Retinal pigment epithelial cell (primary cell): ENCODE results near the gene BBS9.
"Not testable (repeated sequence)": the region's sequence is repeated elsewhere in the genome, so short reads cannot be mapped to it uniquely, and the experiment has no call there.

Experiments
- DNase-seq: peaks from one replicate; pipeline ENCODE4 v3.0.0-alpha.2; 2010; ENCODE audit warnings: low read depth
- H3K4me3 ChIP-seq: 2 replicates; pipeline ENCODE4 v1.5.1; 2011; ENCODE audit warnings: mild to moderate bottlenecking, low read length, control low read depth, moderate library complexity
- CTCF ChIP-seq: conservative IDR thresholded peaks from 2 replicates; pipeline ENCODE4 v1.5.1; 2011; ENCODE audit warnings: low read depth, low read length, control low read depth, inconsistent platforms

The BBS9 gene

GRCh38 chr7:33215992-33216391 is 86.6 kb downstream of the BBS9 start:
- H3K4me3 ChIP-seq = no peak overlapping the region
- TF ChIP-seq CTCF = no peak
- no peak for DNase-seq

- TF ChIP-seq CTCF = no peak
- no peak for DNase-seq
These were observed 88.2 kb downstream of the BBS9 start for GRCh38 chr7:33217595-33217994.

GRCh38 chr7:33218841-33219535 is 89.6 kb downstream of the BBS9 start:
- not testable (repeated sequence) for DNase-seq, H3K4me3 ChIP-seq

More at GRCh38 chr7:33217595-33217994, 88.2 kb downstream of the BBS9 start:
- H3K4me3 ChIP-seq = no peak overlapping the region

GRCh38 chr7:33220231-33220630 is 90.9 kb downstream of the BBS9 start:
- no peak for DNase-seq
- no peak overlapping the region for H3K4me3 ChIP-seq
- no peak for TF ChIP-seq CTCF

- DNase-seq = no peak
These were observed 92.0 kb downstream of the BBS9 start for GRCh38 chr7:33221390-33221789.

GRCh38 chr7:33232632-33233145 is 103.3 kb downstream of the BBS9 start:
- no peak for DNase-seq
- no peak overlapping the region for H3K4me3 ChIP-seq
- TF ChIP-seq CTCF = no peak

More at GRCh38 chr7:33221390-33221789, 92.0 kb downstream of the BBS9 start:
- no peak for TF ChIP-seq CTCF
- H3K4me3 ChIP-seq = no peak overlapping the region

GRCh38 chr7:33233659-33234058 is 104.3 kb downstream of the BBS9 start:
- no peak overlapping the region for H3K4me3 ChIP-seq
- DNase-seq = no peak
- TF ChIP-seq CTCF = no peak
